Esophagus squamous epithelium (tissue), 4 donors: ENCODE results near the gene RASSF1.

ENCODE experiments used
- POLR2A ChIP-seq, 4 donors: fragments of 450-650 bp; IDR thresholded peaks; one replicate each; pipeline ENCODE4 v1.6.1; 2017; ENCODE audit warnings: antibody characterized with exemption in 4 of 4, mild to moderate bottlenecking in 4 of 4, moderate library complexity in 3 of 4
- TF ChIP-seq, protein P1 (sequence below), 6 experiments: fragments of 450-650 bp in 4 of 6; fragments of 200-600 bp in 2 of 6; sonication (generic) in 2 of 6; IDR thresholded peaks; one replicate each; pipeline ENCODE4 v1.5.1; 2016 to 2019; ENCODE audit warnings: antibody characterized with exemption in 6 of 6, mild to moderate bottlenecking in 4 of 6, moderate library complexity in 4 of 6

DNA sequence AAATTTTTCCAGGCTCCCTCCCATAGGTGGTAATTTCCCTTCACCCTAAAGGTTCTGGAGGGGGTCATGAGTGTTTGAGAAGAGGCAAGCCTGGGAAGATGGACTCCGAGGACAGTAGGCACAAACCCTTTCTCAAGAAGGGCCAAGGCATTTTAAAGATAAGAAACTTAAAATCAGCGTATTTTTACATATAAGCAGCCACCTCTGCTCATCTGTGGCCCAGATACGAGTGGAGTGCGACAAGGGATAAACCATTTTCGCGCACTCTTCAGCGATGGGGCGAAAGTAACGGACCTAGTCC, 539 bp downstream of the RASSF1 start:
- TF ChIP-seq POLR2A (IDR thresholded peaks at IDR 0.05) = no peak
- TF ChIP-seq, protein P1, sequence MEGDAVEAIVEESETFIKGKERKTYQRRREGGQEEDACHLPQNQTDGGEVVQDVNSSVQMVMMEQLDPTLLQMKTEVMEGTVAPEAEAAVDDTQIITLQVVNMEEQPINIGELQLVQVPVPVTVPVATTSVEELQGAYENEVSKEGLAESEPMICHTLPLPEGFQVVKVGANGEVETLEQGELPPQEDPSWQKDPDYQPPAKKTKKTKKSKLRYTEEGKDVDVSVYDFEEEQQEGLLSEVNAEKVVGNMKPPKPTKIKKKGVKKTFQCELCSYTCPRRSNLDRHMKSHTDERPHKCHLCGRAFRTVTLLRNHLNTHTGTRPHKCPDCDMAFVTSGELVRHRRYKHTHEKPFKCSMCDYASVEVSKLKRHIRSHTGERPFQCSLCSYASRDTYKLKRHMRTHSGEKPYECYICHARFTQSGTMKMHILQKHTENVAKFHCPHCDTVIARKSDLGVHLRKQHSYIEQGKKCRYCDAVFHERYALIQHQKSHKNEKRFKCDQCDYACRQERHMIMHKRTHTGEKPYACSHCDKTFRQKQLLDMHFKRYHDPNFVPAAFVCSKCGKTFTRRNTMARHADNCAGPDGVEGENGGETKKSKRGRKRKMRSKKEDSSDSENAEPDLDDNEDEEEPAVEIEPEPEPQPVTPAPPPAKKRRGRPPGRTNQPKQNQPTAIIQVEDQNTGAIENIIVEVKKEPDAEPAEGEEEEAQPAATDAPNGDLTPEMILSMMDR (IDR thresholded peaks at IDR 0.05) = no peak
